Retina (tissue), 1 donor: ENCODE measurements around the gene TWF2.

Source experiments
- DNase-seq: peaks from one replicate; pipeline ENCODE4 v3.0.0-alpha.2; 2016

TWF2 gene

DNA sequence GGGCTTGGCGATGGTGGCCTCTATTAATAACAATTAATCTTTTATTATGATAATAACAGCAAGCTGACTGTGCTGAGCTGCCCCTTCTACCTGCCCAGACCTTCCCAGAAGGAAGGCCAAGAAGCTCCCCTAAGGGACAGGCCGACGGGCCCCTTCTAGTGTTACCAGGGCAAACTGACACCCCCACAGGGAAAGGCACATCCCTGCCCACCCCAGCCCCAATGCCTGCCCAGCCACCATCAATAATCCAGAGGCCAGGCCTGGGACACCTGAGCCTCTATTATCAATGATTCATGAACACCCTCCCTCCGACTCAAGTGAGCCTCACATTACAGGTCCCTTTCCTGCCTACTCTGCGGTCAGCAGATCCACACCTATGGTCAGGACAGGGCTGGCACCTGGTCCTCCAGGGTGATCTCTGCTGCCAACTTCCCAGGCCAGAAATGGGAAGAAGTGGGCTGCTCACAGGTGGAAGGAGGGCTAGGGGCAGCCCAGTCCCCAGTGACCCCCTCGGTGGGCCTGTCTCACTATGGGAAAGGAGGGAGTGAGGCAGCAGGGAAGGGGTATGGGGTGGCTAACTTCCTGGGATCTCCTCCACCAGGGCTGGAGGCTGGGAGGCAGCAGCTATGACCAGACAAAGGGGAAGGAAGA, 1.8 kb downstream of the TWF2 start:
- DNase-seq = no peak

DNA sequence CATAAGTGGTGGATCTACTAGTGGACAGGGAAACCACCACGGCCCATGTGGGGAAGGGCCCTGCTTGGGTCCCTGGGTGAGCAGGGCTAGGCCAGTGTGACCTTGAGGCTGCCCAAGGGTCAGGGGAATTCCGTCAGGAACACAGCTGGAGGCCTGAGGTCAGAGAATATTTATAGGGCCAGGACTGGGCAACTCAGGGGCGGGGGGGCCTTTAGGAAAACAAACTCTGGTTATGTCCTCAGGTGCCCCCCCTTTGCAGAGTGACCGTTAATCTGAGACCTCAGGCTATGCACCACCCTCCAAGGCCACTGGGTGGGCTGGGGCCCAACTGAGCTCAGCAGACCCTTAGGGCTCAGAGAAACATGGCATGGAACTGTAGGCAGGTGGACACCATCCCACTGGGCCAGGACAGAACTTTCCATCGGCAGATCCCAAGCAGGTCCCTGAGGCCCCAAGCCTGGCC, 2.5 kb downstream of the TWF2 start:
- no peak for DNase-seq

DNA sequence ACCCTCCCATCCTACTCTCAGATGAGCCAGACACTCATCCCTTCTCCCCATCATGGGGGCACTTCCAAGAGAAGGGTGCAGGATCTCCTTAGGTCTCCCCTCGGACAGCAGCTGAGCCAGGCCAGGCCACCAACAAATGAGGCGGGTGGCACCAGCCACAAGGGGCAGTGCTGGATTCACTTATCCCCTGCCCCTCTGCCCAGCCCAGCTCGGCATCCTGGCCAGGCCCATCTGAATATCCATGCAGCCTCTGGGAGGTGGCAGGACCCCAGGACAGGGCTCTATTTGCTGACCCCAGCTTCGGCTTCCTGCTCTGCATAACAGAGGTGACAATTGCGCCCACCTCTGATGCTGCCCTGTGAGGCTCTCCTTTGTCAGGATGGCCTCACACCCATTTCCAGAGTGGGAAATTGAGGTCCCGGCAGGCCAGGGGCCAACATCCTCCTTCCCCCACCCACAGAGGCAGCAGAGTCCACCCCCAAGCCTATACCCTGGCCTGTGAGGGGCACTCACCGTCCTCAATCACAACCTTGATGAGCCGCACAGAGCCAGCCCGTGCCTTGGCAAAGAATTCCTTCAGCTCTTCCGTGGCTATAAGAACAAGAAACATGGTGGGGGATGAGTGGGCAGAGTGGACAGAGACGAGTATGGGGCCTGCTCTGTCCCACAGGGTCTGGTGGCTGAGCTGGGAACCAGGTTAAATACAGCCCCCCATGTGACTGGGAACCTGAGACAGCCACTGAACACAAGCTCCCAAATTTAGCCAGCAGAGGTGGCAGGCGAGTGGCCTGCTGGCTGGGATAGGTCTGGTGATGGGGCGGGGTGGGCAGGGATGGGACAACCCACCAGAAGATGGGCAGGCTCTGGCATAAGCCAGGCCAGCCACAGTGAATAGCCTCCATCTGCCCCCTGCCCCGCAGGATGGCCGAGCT, 4.2 kb downstream of the TWF2 start:
- no peak for DNase-seq

DNA sequence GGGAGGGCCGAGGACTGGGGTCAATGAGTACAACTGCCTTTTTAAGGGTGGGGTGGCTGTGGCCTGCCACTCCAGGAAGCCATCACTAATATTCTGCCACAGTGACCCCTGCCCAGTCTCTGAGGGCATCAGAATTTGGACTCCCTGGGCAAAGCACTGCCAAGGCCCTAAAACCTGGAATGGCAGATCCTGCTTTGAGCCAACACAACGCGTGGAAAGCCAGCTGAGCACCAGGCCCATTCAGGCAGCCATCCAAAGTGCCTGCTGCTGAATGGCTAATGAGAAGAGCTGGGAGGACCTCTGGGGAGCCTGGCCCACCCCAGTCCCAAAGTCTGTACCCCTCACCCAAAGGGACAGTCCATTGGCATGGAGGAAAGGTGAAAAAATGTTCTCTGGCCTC, 5.0 kb downstream of the TWF2 start:
- no peak for DNase-seq

DNA sequence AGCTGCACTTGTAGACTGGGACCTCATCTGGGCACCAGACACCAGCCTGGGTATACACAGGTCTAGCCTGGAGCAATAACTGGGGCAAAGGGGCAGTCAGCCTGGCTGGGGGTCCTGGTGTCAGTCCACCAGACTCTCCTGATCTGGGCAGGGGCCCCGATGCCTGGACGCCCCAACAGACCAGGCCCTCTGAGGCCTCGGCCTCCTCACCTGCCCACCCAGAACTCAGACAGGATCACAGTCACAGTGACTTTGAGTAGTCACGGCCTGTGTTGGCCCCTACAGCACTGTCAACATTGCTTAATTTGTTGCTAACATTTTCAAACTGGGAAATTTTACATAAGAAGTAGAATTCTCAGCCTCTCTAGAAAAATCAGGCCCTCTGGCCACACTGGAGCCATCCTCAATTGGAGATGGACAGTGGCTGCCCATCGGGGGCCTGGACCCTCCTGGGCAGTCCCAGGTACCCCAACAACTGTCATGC, 5.8 kb downstream of the TWF2 start:
- DNase-seq = no peak

DNA sequence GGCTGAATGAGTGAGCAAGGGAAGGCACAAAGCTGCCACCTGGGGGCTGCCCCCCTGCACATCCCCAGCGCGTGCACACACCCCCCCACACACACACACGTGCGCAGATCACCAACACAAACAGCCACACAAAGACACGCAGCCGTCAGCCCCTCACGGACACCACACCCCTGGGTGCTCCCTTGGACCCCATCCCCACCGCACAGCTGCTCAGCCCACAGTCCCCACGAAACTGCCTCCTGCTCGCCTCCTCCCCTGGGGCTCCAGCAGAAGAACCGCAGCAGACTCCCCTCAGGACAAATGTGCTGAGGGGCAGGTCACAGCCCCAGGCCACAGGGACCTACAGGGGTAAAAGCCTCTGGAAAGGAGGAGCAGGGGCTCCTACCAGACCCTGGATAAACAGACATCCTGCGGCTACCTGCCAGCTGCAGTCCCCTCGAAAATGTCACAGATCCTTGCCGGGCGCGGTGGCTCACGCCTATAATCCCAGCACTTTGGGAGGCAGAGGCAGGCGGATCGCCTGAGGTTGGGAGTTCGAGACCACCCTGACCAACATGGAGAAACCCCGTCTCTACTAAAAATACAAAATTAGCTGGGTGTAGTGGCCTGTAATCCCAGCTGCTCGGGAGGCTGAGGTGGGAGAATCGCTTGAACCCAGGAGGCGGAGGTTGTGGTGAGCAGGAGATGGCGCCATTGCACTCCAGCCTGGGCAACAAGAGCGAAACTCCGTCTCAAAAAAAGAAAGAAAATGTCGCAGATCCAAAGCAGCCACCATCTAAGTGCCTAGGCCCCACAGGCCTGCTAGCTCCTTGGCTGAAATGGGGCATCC, 6.5 kb downstream of the TWF2 start:
- DNase-seq = peak; percentile 44

DNA sequence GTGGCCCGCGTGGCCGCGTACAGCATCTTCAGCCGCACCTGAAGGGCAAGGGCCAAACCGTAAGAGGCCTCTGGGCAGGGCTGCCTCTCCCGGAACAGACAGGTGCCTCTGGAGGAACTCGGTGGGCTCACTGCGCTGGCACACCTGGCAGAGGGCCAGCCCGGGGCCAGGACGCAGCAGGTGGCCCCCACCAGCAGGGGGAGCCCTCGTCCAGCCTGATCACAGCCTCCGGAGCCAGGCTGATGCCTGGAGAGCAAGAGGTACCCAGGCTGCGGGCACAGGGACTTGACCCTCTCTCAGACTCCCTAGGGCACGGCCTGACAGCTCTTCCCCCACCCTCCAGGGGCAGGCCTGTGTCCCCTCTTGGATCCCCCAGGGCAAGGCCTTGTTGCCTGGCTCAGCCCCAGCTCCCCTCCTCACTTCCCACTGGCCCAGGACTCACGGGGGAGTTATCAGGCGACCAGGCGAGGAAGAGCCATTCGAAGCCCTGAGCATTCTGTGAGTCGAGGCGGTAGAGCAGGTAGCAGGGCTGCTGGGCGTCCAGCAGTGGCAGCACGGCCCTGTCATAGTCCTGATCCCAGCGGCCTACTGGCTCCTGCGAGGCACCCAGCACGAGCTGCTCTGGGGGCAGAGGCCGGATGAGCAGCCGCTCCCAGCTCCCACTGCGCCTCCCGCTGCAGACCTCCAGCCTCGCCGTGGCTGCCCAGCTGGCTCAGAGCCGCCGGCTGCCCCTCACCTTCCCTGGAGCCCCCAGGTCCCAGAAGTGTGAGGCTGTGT, 7.3 kb downstream of the TWF2 start:
- DNase-seq = peak; percentile 60

DNA sequence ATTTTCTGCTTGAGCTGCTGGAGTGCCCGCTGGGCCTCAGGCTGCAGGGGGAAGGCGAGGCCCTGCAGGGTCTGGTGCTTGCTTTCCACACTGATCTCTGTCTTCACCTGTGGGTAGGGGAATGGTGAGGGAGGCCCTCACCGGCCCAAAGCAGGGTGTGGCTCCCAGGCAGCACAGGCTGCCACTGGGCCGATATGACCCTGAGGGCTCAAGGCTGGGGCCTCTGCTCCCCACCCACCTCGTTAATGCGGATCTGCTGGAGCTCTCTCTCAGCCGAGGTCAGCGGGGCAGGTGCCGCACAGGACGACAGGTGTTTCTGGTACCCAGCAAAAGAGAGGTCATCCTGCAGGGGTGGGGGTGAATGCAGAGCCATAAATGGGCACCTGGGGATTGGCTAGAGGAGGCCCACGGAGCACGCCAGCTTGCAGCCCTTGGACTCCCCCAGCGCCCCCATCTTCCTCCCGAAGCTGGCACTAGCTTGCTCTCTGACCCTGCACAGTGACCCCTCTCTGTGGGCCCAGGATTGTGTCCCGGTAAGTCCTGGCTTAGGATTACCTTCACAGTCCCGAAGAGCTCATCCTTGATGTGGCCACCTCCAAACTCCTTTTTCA, 8.0 kb downstream of the TWF2 start:
- no peak for DNase-seq

DNA sequence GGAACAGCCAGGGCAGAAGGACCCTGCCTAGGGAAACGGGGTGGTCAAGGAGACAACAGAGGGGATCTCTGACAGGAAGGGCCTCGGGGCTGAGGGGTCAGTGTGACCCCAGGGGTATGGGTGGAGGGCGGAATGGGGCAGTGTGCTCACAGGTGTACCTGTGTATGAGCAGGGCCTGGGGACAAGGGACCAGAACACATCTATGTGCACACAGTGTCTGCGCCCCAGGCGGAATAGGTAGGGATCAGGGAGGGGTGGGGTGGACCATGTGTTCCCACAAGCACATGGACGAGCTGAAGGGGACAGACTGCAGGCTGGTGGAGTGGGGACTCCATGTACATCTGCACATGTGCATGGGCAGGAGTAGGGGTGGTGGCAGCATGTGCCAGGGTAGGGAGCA, 8.5 kb downstream of the TWF2 start:
- DNase-seq = no peak

DNA sequence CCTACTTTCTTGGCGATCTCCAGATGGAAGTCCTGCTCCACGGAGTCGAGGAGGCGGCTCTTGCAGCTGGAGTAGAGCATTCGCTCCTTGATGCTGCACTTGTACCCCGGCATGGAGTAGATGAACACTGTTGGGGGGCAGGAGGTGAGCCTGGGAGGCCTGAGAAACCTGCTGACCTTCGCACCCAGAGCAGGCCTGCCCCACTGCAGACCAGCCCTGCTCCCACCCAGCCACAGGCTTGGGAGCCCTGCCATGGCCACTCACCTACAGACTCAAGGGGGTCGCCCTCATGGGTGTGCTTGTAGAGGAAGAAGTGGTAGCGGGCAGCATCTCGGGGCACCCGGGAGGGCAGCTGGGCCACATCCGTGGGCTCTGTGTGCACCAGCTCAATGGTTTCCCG, 9.3 kb downstream of the TWF2 start:
- DNase-seq = no peak

DNA sequence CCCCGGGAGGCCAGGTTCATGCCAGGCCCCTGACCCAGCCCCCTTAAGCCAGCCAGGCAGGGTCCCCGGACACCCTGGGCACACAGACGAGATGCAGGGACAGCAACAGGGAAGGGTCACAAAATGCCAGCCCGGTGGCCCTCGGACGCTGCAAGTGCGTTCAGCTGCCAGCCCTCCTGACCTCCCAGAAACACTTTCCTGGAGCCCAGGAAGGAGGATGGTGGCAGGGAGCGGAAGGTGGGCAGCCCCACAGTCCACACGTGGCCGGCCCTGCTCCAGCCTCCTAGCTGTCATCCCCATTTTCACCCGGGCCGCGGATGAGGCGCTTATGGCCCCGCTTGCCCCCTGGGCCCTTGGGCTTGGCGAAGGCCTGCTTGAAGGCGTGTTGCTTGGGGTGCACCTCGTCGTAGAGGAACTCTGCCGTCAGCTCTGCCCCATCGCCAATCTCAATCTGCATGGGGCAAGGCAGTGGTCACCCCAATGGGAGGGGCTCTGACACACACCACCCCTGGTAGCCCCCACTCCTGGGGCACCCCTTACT, 10.1 kb downstream of the TWF2 start:
- no peak for DNase-seq

DNA sequence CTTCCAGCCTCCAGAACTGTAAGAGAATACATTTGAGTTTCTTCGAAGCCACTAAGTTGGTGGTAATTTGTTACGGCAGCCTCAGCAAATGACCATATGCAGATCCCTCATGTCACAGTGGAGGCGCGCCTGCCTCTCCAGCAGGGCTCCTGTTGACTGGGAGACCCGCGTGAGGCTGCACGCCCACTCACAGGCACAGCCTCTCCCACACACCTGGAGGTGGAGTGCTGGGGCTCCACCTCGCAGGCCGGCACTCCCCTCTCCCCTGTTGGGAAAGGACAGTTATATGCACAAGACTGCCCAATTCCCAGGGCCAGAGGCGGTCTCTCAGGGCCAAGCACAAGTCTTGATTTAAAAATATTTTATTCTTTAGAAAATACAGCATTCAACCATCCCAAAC, 10.7 kb downstream of the TWF2 start:
- no peak for DNase-seq

DNA sequence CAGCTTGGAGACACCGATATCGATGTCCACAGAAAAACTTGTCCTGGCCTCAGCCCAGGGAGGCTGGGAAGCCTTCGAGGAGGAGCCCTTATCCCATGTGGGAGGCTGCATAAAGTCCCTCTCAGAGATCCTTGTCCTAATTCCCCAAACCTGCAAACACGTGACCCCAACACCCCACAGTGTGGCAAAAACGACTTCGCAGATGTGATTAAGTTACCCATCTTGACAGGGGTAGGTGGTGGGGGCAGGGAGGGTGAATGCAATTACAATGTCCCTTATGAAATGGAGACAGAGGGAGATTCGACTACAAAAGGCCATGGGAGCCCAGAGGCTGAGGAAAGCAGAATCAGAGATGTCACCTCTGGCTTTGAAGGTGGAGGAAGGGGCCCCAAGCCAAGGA, 11.2 kb downstream of the TWF2 start:
- DNase-seq = no peak

DNA sequence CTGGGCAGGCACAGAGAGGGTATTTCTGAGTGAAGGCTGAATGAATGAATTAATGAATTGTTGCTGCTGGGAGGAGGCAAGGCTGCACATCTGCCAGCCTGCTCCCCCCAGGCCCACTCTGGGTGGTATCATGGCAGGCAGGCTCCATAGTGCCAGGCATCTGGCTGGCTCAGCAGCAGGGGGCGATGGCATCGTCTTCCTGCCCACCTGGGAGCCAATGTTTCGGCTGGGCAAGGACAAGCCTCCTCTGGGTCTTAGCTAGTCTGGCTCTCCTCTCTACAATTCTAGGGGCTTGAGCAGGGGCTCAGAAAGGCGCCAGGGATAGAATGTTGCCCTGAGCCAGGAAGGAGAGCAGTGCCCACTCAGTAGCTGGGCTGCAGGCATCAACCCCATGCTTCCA, 11.8 kb downstream of the TWF2 start:
- no peak for DNase-seq

DNA sequence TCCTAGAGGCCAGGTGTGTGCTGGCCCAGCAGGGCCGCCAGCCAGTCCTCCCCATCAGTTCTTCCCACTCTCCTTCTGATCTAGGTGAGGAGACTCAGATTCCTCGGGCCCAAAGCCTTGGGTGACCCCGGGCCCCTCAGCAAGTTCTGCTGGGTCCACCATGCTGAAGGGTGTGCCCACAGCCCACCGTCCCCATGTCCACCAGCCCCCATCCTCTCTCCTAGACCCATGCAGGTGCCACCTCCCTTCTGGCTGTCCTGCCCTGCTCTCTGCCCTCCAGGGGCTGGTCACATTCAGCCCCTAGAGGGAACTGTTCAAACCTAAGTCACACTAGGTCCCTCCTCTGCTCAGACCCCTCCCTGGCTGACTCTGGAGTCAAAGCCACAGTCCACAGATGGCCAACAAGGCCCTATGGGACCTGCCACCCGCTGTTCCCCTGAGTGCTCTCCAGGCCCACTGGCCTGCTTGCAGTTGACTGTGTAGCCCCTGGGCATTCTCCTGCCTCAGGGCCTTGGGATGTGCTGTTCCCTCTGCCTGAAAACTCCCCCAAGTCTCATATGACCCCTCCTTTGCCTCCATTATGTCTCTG, 12.6 kb downstream of the TWF2 start:
- no peak for DNase-seq

DNA sequence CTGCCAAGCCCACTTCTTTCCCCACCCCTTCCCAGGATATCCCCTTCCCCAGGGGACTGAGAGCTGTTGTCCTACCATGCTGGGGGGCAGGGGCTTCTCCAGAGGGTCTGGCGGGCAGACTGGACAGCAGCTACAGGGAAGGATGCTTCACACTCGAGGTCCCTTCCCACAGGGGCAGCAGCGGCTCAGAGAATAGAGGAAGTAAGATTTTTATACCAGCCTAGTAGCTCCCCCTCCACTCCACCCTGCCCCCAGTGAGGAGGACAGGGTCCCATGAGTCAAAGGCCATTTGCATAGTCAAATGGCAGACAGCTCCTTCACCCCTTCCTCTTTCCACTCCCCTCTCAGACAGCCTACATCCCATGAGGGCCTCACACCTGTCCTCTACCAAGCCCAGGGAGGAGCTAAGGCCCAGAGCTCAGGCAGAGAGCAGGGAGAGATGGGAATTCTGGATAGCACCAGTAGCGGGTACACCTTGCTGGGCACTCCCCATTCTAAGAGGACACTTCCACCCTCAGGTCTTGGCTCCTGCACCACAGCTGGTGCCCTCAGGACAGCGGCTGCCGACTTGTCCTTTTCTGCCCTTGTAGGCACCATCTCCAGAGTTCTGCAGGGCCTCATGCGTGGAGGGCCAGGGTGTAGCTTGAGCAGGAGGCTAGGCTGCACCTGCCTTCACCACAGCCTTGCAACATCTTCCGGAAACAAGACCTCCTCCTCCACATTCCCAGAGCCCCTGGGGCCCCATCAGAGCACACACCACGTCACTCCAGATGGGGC, 13.3 kb downstream of the TWF2 start, which contains the start of gene TLR9:
Gene TLR9 (minus strand): TSS at position 194 of the 777 bp plus-strand sequence. CDS start 116 bp downstream, at position 78.
- DNase-seq = no peak

DNA sequence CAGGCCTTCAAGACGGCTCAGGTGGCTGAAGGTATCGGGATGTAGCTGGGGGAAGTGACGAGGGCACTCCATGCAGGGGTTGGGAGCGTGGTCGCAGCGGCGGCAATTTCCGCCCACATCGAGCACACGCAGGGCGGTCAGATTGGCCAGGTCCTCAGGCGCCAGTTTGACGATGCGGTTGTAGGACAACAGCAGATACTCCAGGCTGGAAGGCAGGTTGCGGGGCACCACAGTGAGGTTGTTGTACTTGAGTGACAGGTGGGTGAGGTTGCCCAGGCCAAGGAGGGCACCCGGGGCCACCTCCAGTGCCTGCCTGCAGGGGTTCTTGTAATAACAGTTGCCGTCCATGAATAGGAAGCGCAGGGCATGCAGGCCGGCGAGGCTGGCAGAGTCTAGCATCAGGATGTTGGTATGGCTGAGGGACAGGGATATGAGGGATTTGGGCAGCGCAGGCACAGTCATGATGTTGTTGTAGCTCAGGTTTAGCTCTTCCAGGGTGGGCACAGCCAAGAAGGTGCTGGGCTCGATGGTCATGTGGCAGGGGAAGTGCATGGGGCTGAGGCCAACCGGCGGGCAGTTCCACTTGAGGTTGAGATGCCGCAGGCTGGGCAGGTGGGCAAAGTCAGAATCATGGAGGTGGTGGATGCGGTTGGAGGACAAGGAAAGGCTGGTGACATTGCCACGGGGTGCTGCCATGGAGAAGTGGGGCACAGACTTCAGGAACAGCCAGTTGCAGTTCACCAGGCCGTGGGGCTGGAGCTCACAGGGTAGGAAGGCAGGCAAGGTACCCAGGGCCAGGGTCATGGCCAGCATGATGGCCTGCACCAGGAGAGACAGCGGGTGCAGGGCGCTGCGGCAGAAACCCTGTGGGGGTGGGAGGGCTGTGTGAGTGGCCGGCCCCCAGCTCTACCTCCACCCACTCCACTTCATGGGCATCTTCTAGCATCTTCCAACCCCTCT, 15.2 kb downstream of the TWF2 start:
- no peak for DNase-seq

DNA sequence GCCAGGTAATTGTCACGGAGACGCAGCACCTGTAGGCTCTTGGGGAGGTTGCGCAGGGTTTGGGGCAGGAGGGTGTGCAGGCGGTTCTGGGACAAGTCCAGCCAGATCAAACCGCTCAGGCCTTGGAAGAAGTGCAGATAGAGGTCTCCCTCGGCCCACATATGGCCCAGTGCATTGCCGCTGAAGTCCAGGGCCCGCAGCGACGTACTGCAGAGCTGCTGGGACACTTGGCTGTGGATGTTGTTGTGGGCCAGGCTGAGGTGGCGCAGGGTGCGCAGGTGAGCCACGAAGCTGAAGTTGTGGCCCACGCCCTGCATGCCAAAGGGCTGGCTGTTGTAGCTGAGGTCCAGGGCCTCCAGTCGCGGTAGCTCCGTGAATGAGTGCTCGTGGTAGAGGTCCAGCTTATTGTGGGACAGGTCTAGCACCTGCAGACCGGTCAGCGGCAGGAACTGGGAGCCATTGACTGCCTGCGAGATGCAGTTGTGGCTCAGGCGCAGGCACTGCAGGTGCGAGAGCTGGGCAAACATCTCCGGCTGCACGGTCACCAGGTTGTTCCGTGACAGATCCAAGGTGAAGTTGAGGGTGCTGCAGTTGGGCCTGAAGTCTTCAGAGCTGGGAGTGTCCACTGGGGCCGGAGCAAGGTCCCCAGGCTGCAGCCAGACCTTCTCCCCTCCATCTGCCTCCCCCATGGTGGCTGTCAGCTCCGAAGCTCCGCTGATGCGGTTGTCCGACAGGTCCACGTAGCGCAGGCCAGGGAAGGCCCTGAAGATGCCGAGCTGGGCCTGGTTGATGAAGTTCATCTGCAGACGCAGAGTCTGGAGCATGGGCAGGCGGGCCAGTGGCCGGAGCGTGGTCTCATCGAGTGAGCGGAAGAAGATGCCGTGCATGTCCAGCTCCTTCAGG, 16.4 kb downstream of the TWF2 start:
- no peak for DNase-seq
